Sigmoid colon (tissue), 4 donors: ENCODE results near the gene NUP188.

ENCODE experiments used
- POLR2AphosphoS5 ChIP-seq, 4 donors: sonication (generic); formaldehyde crosslinking; IDR thresholded peaks; one replicate each; pipeline ENCODE4 v1.6.1; 2017; ENCODE audit warnings: antibody characterized with exemption in 4 of 4
- TF ChIP-seq, protein P1 (sequence below), 4 experiments: fragments of 450-650 bp in 3 of 4; fragments of 200-600 bp in 1 of 4; IDR thresholded peaks; one replicate each; pipeline ENCODE4 v1.5.1; 2016 to 2019; ENCODE audit warnings: antibody characterized with exemption in 4 of 4, mild to moderate bottlenecking in 3 of 4, moderate library complexity in 2 of 4

DNA sequence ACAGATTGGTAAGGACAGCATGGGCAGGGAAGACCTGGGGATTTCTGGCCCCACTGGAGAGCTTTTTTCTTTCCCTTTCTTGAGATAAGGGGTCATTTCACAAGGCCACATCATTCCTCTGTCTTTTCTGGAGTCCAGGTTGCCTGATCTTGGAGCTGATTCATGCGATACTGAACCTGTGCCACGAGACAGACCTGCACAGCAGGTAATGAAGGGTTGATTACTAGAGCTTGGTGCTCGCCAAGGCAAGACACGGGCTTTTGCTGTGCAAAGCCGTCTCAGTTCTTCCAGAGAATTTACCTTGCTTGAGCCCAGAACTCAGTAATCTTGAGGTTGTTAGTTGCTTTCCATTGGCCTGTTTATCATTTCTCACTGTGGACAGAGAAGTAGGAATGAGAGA is 39.2 kb downstream of the NUP188 start:
- TF ChIP-seq, protein P1, sequence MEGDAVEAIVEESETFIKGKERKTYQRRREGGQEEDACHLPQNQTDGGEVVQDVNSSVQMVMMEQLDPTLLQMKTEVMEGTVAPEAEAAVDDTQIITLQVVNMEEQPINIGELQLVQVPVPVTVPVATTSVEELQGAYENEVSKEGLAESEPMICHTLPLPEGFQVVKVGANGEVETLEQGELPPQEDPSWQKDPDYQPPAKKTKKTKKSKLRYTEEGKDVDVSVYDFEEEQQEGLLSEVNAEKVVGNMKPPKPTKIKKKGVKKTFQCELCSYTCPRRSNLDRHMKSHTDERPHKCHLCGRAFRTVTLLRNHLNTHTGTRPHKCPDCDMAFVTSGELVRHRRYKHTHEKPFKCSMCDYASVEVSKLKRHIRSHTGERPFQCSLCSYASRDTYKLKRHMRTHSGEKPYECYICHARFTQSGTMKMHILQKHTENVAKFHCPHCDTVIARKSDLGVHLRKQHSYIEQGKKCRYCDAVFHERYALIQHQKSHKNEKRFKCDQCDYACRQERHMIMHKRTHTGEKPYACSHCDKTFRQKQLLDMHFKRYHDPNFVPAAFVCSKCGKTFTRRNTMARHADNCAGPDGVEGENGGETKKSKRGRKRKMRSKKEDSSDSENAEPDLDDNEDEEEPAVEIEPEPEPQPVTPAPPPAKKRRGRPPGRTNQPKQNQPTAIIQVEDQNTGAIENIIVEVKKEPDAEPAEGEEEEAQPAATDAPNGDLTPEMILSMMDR (IDR thresholded peaks at IDR 0.05) = no peak
- TF ChIP-seq POLR2AphosphoS5 (IDR thresholded peaks at IDR 0.05) = no peak
